ENCODE results near the gene TNNI3.

Gene TNNI3

DNA sequence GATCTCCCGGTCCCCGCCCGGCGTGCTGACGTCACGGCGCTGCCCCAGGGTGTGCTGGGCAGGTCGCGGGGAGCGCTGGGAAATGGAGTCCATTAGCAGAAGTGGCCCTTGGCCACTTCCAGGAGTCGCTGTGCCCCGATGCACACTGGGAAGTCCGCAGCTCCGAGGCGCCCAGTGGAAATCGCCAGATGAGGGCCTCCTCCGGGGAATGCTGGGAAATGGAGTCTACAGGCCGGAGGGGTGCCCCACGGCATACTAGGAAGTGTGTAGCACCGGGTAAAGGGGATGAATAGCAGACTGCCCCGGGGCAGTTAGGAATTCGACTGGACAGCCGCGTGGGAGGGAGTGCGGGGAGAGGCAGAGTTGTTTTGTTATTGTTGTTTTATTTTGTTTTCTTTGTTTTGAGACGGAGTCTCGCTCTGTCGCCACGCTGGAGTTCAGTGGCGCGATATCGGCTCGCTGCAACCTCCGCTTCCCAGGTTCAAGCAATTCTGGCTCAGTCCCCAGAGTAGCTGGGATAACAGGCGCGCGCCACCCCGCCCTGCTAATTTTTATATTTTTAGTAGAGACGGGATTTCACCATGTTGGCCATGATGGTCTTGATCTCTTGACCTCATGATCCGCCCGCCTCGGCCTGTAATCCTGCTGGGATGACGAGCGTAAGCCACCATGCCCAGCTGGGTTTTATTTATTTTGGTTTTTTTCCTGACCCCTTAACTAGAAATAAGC lies 39.7 kb downstream of the TNNI3 start:
- in situ Hi-C loops (cut with MboI; ENCODE audit: low sequenced_read_pairs, unreplicated experiment), result no loop called here
- peak; percentile 99 for DNase-seq (ENCODE audit: low spot score)
- TF ChIP-seq, protein P1, sequence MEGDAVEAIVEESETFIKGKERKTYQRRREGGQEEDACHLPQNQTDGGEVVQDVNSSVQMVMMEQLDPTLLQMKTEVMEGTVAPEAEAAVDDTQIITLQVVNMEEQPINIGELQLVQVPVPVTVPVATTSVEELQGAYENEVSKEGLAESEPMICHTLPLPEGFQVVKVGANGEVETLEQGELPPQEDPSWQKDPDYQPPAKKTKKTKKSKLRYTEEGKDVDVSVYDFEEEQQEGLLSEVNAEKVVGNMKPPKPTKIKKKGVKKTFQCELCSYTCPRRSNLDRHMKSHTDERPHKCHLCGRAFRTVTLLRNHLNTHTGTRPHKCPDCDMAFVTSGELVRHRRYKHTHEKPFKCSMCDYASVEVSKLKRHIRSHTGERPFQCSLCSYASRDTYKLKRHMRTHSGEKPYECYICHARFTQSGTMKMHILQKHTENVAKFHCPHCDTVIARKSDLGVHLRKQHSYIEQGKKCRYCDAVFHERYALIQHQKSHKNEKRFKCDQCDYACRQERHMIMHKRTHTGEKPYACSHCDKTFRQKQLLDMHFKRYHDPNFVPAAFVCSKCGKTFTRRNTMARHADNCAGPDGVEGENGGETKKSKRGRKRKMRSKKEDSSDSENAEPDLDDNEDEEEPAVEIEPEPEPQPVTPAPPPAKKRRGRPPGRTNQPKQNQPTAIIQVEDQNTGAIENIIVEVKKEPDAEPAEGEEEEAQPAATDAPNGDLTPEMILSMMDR (IDR thresholded peaks at IDR 0.05; ENCODE audit: borderline replicate concordance, control extremely low read depth, extremely low read depth, insufficient read depth, missing control alignments), result no peak

DNA sequence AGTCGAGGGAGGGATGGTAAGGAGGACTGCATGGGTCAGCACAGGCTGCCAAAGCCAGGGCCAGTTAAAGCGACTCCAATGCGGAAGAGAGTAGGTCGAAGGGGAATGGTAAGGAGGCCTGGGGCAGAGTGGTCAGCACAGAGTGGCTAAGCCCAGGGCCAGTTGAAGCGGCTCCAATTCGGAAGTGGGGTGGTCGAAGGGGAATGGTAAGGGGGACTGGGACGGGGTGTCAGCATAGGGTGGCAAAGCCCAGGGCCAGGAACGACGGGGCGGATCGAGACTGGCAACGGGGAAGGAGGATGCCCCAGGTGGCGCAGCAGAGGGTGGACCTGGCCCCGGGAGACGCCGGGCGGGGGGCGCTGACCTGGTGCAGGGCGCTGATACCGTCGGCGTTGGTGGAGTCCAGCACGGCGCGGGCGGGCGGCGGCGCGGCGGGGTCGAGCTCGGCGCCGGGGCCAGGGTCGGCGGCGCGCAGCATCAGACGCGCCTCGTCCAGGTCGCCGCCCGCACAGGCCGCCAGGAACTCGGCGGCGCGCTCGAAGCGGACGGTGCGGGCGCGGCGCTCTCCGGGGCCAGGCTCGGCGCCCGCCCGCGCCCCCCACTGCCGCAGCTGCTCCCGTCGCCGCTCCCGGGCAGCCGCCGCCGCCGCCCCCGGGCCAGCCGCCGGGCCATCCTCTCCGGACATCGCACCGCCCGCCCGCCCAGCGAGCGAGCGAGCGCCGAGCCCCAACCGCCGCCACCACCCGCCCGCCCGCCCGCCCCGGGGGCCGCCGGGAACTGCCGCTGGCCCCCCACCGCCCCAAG lies 40.5 kb downstream of the TNNI3 start, which contains the start of gene PPP1R12C:
TSS of gene PPP1R12C (minus strand) at position 779 of the 804 bp plus-strand sequence. CDS start at position 685, 94 bp downstream.
- in situ Hi-C loops (cut with MboI; ENCODE audit: low sequenced_read_pairs, unreplicated experiment), result no loop called here
- TF ChIP-seq, protein P1 (IDR thresholded peaks at IDR 0.05; ENCODE audit: borderline replicate concordance, control extremely low read depth, extremely low read depth, insufficient read depth, missing control alignments), result no peak
- DNase-seq (ENCODE audit: low spot score), result no peak

DNA sequence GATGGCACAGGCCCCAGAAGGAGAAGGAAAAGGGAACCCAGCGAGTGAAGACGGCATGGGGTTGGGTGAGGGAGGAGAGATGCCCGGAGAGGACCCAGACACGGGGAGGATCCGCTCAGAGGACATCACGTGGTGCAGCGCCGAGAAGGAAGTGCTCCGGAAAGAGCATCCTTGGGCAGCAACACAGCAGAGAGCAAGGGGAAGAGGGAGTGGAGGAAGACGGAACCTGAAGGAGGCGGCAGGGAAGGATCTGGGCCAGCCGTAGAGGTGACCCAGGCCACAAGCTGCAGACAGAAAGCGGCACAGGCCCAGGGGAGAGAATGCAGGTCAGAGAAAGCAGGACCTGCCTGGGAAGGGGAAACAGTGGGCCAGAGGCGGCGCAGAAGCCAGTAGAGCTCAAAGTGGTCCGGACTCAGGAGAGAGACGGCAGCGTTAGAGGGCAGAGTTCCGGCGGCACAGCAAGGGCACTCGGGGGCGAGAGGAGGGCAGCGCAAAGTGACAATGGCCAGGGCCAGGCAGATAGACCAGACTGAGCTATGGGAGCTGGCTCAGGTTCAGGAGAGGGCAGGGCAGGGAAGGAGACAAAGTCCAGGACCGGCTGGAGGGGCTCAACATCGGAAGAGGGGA lies 41.2 kb downstream of the TNNI3 start:
- peak; percentile 79 for DNase-seq (ENCODE audit: low spot score)
- in situ Hi-C loops (cut with MboI; ENCODE audit: low sequenced_read_pairs, unreplicated experiment), result no loop called here
- TF ChIP-seq, protein P1 (IDR thresholded peaks at IDR 0.05; ENCODE audit: borderline replicate concordance, control extremely low read depth, extremely low read depth, insufficient read depth, missing control alignments), result no peak

DNA sequence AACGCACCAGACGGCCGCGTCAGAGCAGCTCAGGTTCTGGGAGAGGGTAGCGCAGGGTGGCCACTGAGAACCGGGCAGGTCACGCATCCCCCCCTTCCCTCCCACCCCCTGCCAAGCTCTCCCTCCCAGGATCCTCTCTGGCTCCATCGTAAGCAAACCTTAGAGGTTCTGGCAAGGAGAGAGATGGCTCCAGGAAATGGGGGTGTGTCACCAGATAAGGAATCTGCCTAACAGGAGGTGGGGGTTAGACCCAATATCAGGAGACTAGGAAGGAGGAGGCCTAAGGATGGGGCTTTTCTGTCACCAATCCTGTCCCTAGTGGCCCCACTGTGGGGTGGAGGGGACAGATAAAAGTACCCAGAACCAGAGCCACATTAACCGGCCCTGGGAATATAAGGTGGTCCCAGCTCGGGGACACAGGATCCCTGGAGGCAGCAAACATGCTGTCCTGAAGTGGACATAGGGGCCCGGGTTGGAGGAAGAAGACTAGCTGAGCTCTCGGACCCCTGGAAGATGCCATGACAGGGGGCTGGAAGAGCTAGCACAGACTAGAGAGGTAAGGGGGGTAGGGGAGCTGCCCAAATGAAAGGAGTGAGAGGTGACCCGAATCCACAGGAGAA lies 42.0 kb downstream of the TNNI3 start:
- in situ Hi-C loops (cut with MboI; ENCODE audit: low sequenced_read_pairs, unreplicated experiment), result no loop called here
- DNase-seq (ENCODE audit: low spot score), result no peak
- TF ChIP-seq, protein P1 (IDR thresholded peaks at IDR 0.05; ENCODE audit: borderline replicate concordance, control extremely low read depth, extremely low read depth, insufficient read depth, missing control alignments), result no peak

DNA sequence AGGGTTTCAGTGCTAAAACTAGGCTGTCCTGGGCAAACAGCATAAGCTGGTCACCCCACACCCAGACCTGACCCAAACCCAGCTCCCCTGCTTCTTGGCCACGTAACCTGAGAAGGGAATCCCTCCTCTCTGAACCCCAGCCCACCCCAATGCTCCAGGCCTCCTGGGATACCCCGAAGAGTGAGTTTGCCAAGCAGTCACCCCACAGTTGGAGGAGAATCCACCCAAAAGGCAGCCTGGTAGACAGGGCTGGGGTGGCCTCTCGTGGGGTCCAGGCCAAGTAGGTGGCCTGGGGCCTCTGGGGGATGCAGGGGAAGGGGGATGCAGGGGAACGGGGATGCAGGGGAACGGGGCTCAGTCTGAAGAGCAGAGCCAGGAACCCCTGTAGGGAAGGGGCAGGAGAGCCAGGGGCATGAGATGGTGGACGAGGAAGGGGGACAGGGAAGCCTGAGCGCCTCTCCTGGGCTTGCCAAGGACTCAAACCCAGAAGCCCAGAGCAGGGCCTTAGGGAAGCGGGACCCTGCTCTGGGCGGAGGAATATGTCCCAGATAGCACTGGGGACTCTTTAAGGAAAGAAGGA lies 42.9 kb downstream of the TNNI3 start:
- in situ Hi-C loops (cut with MboI; ENCODE audit: low sequenced_read_pairs, unreplicated experiment), result no loop called here
- DNase-seq (ENCODE audit: low spot score), result no peak
- TF ChIP-seq, protein P1 (IDR thresholded peaks at IDR 0.05; ENCODE audit: borderline replicate concordance, control extremely low read depth, extremely low read depth, insufficient read depth, missing control alignments), result no peak

DNA sequence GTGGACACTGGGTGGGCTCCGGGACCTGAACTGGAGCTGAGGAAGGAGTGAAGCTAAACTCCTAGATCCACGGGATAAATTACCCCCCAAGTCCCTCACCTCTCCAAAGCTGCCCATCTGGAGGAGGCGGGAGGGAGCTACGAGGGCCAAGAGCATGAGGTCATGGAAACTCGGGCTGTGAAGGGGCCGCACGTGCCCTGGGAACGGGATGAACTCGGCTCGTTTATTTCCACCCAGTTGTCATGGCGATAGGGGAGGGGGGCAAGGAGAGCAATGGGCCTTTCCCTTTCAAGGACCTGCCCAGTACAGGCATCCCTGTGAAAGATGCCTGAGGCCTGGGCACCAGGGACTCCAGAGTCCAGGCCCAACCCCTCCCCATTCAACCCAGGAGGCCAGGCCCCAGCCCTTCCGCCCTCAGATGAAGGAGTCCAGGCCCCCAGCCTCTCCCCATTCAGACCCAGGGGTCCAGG lies 43.9 kb downstream of the TNNI3 start:
- in situ Hi-C loops (cut with MboI; ENCODE audit: low sequenced_read_pairs, unreplicated experiment), result no loop called here
- no peak for DNase-seq (ENCODE audit: low spot score)
- TF ChIP-seq, protein P1 (IDR thresholded peaks at IDR 0.05; ENCODE audit: borderline replicate concordance, control extremely low read depth, extremely low read depth, insufficient read depth, missing control alignments), result no peak

Data from GM13976 (cell line).